ENCODE data around the gene DIS3L2. TPM values are rescaled to one million over a fixed set of nuclear protein-coding genes. Genes with fewer than 3 reads are reported as not detected.
"Not testable (repeated sequence)": the region's sequence is repeated elsewhere in the genome, so short reads cannot be mapped to it uniquely, and the experiment has no call there.

The DIS3L2 gene
- total RNA-seq, 4 donors from 2014 or later, result 40.6 to 105 (median 43.9) TPM

GRCh38 chr2:232353096-232353495, 391.6 kb downstream of the DIS3L2 start:
- TF ChIP-seq EP300 (IDR thresholded peaks at IDR 0.05) (no peak), POLR2AphosphoS5 (IDR thresholded peaks at IDR 0.05) (no peak), CTCF (IDR thresholded peaks at IDR 0.05) (no peak), POLR2A (IDR thresholded peaks at IDR 0.05) (no peak)
- peak in 1 of 2 donors; percentile 41 for DNase-seq (ENCODE audit: low spot score in 2 of 2)
- no peak overlapping the region for H3K4me3 ChIP-seq
- peaks cover 30% of the 10 kb centered on the region for H3K4me1 ChIP-seq
- WGBS, result 85% methylated on average over 7 of the region's 8 CpGs
- peaks cover 55% of the 10 kb centered on the region for H3K27me3 ChIP-seq
- no peaks in the 10 kb centered on the region for H3K36me3 ChIP-seq
- no peaks in the 10 kb centered on the region for H3K9me3 ChIP-seq
- no peak overlapping the region for H3K27ac ChIP-seq

DNA sequence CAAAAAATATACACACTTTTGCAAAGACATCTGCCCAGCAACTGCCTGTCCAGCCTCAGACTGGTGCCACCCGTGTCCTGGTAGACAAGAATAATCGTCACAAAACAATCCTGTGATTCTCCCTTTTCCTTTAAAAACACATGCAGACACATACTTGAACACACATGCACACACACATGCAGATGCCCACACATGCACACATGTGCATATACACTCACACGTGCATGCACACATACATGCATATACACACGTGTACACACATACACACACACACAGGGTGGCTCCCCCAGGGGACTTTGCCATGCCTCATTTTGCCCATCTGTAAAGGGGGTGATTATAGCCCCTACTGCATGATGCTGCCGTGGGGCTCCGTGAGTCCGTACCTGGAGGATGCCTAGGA, 392.1 kb downstream of the DIS3L2 start:
- Histone ChIP-seq H3K27me3 (peaks cover 55% of the 10 kb centered on the region), H3K36me3 (no peaks in the 10 kb centered on the region), H3K4me3 (no peak overlapping the region), H3K4me1 (peaks cover 30% of the 10 kb centered on the region), H3K27ac (no peak overlapping the region), H3K9me3 (no peaks in the 10 kb centered on the region)
- WGBS, result 78% methylated on average over 6 of the region's 7 CpGs
- no peak for TF ChIP-seq POLR2A (IDR thresholded peaks at IDR 0.05)
- no peak for TF ChIP-seq CTCF (IDR thresholded peaks at IDR 0.05)
- no peak for TF ChIP-seq POLR2AphosphoS5 (IDR thresholded peaks at IDR 0.05)
- TF ChIP-seq EP300 (IDR thresholded peaks at IDR 0.05), result no peak
- peak in 1 of 2 donors; percentile 41 for DNase-seq (ENCODE audit: low spot score in 2 of 2)

GRCh38 chr2:232354069-232354468, 392.6 kb downstream of the DIS3L2 start:
- no peak overlapping the region for H3K27ac ChIP-seq
- no peak overlapping the region for H3K4me3 ChIP-seq
- WGBS, result 96% methylated on average over 3 of the region's 5 CpGs
- H3K27me3 ChIP-seq, result peaks cover 55% of the 10 kb centered on the region
- no peaks in the 10 kb centered on the region for H3K9me3 ChIP-seq
- H3K36me3 ChIP-seq, result no peaks in the 10 kb centered on the region
- DNase-seq (ENCODE audit: low spot score in 2 of 2), result peak; percentile 30 to 73
- H3K4me1 ChIP-seq, result peaks cover 27% of the 10 kb centered on the region
- TF ChIP-seq EP300 (IDR thresholded peaks at IDR 0.05) (no peak), CTCF (IDR thresholded peaks at IDR 0.05) (no peak), POLR2AphosphoS5 (IDR thresholded peaks at IDR 0.05) (no peak)

- no peak for TF ChIP-seq POLR2AphosphoS5 (IDR thresholded peaks at IDR 0.05)
- Histone ChIP-seq H3K4me1 (no peaks in the 10 kb centered on the region), H3K27me3 (peaks cover 5% of the 10 kb centered on the region), H3K4me3 (no peak overlapping the region), H3K27ac (no peak overlapping the region), H3K36me3 (no peaks in the 10 kb centered on the region), H3K9me3 (no peaks in the 10 kb centered on the region)
- DNase-seq (ENCODE audit: low spot score in 2 of 2), result peak in 1 of 2 donors; percentile 11
- 89% methylated on average over 5 of the region's 5 CpGs for WGBS
Measured at GRCh38 chr2:232361646-232362045, 400.1 kb downstream of the DIS3L2 start.

DNA sequence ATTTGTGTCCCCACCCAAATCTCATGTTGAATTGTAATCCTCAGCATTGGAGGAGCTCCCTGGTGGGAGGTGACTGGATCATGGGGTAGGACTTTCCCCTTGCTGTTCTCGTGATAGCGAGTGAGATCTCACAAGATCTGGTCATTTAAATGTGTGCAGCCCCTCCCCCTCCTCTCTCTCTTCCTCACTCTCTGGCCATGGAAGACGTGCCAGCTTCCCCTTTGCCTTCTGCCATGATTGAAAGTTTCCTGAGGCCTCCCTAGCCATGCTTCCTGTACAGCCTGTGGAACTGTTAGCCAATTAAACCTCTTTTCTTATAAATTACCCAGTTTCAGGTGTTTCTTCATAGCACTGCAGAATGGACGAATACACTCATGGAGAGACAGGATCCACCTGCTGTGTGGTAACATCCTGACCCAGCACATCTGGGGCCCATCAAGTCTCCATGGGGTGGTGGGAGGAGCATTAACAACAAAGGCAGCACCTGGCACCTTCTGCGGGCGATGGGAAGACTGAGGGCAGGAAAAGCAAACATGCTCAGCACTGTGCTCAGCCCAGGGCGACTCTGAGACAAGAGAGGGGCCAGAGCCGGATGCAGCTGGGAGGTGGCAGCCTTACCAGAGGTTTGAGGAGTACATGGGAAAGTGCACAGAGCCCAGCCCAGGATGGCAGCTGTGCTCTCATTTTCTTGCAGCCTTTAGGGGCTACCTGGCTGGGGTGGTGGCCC, 400.8 kb downstream of the DIS3L2 start:
- Histone ChIP-seq H3K27ac (no peak overlapping the region), H3K4me1 (no peaks in the 10 kb centered on the region), H3K36me3 (no peaks in the 10 kb centered on the region), H3K27me3 (peaks cover 7% of the 10 kb centered on the region), H3K4me3 (no peak overlapping the region), H3K9me3 (no peaks in the 10 kb centered on the region)
- TF ChIP-seq POLR2AphosphoS5 (IDR thresholded peaks at IDR 0.05), result no peak
- no peak for TF ChIP-seq EP300 (IDR thresholded peaks at IDR 0.05)
- WGBS, result 91% methylated on average over 7 of the region's 8 CpGs
- peak; percentile 18 to 43 for DNase-seq (ENCODE audit: low spot score in 2 of 2)

- not testable (repeated sequence) for H3K27ac ChIP-seq, H3K4me1 ChIP-seq, H3K36me3 ChIP-seq, H3K9me3 ChIP-seq
- peak overlapping the region; percentile 22 for H3K4me3 ChIP-seq
- peak; percentile 38 to 44 for DNase-seq (ENCODE audit: low spot score in 2 of 2)
- 82% methylated on average over 10 of the region's 12 CpGs for WGBS
- peaks cover 14% of the 10 kb centered on the region for H3K27me3 ChIP-seq
Measured at GRCh38 chr2:232363064-232363783, 401.7 kb downstream of the DIS3L2 start.
